ENCODE measurements around the gene AMN. TPM values are rescaled to one million over a fixed set of nuclear protein-coding genes. Genes with fewer than 3 reads are reported as not detected.

AMN gene
- total RNA-seq, 1 experiment from 2014 or later, result 70.7 TPM

- no peak for DNase-seq
- peaks cover 1% of the 10 kb centered on the region; the same call in 1 of the 2 replicates for H3K36me3 ChIP-seq (ENCODE audit: control insufficient read depth, insufficient read depth, low read length)
- ChIA-PET CTCF (no interaction called here), POLR2A (no interaction called here)
- TF ChIP-seq CTCF (IDR thresholded peaks at IDR 0.05; ENCODE audit: insufficient read depth in 1 of 2, low read depth in 1 of 2, low read length in 1 of 2, severe bottlenecking in 1 of 2, unreplicated experiment in 1 of 2), result no peak
- no peak overlapping the region for H3K4me3 Mint-ChIP-seq (ENCODE audit: unreplicated experiment)
- H3K27me3 Mint-ChIP-seq (ENCODE audit: insufficient read depth, unreplicated experiment), result no peaks in the 10 kb centered on the region
- no peaks in the 10 kb centered on the region for H3K9me3 Mint-ChIP-seq (ENCODE audit: unreplicated experiment)
- no peaks in the 10 kb centered on the region for H3K9me3 ChIP-seq
- H3K4me1 ChIP-seq, result no peaks in the 10 kb centered on the region
- no peak overlapping the region for H3K4me3 ChIP-seq (ENCODE audit: low read depth, low read length)
- peaks cover 38% of the 10 kb centered on the region for H3K36me3 Mint-ChIP-seq (ENCODE audit: insufficient read depth, unreplicated experiment)
- no TSS peak for BruUV-seq (replicated peaks)
- intact Hi-C loops (cut with micrococcal nuclease; ENCODE audit: unreplicated experiment), result no loop called here
- H3K27ac Mint-ChIP-seq (ENCODE audit: unreplicated experiment), result no peak overlapping the region
- H3K4me1 Mint-ChIP-seq (ENCODE audit: low read depth, unreplicated experiment), result no peaks in the 10 kb centered on the region
- H3K27me3 ChIP-seq (replicated peaks; ENCODE audit: control insufficient read depth, insufficient read depth, low read length), result no peaks in the 10 kb centered on the region
These were observed 25.0 kb downstream of the AMN start for GRCh38 chr14:102947321-102948103.

GRCh38 chr14:102948698-102949061 lies 26.2 kb downstream of the AMN start:
- Mint-ChIP-seq H3K27ac (ENCODE audit: unreplicated experiment) (no peak overlapping the region), H3K27me3 (ENCODE audit: insufficient read depth, unreplicated experiment) (no peaks in the 10 kb centered on the region), H3K4me3 (ENCODE audit: unreplicated experiment) (no peak overlapping the region), H3K4me1 (ENCODE audit: low read depth, unreplicated experiment) (no peaks in the 10 kb centered on the region), H3K9me3 (ENCODE audit: unreplicated experiment) (no peaks in the 10 kb centered on the region), H3K36me3 (ENCODE audit: insufficient read depth, unreplicated experiment) (peaks cover 31% of the 10 kb centered on the region)
- Histone ChIP-seq H3K9me3 (no peaks in the 10 kb centered on the region), H3K4me3 (ENCODE audit: low read depth, low read length) (no peak overlapping the region), H3K27me3 (replicated peaks; ENCODE audit: control insufficient read depth, insufficient read depth, low read length) (no peaks in the 10 kb centered on the region), H3K36me3 (ENCODE audit: control insufficient read depth, insufficient read depth, low read length) (peaks cover 1% of the 10 kb centered on the region; the same call in 1 of the 2 replicates), H3K4me1 (no peaks in the 10 kb centered on the region)
- DNase-seq, result no peak
- BruUV-seq (replicated peaks), result no TSS peak
- ChIA-PET CTCF (no interaction called here), POLR2A (no interaction called here)
- intact Hi-C loops (cut with micrococcal nuclease; ENCODE audit: unreplicated experiment), result no loop called here
- no peak for TF ChIP-seq CTCF (IDR thresholded peaks at IDR 0.05; ENCODE audit: insufficient read depth in 1 of 2, low read depth in 1 of 2, low read length in 1 of 2, severe bottlenecking in 1 of 2, unreplicated experiment in 1 of 2)

- no peak overlapping the region for H3K4me3 ChIP-seq (ENCODE audit: low read depth, low read length)
- no peaks in the 10 kb centered on the region for H3K4me1 ChIP-seq
- Mint-ChIP-seq H3K4me1 (ENCODE audit: low read depth, unreplicated experiment) (no peaks in the 10 kb centered on the region), H3K27me3 (ENCODE audit: insufficient read depth, unreplicated experiment) (no peaks in the 10 kb centered on the region), H3K9me3 (ENCODE audit: unreplicated experiment) (no peaks in the 10 kb centered on the region), H3K36me3 (ENCODE audit: insufficient read depth, unreplicated experiment) (peaks cover 26% of the 10 kb centered on the region), H3K4me3 (ENCODE audit: unreplicated experiment) (no peak overlapping the region), H3K27ac (ENCODE audit: unreplicated experiment) (no peak overlapping the region)
- no peak for TF ChIP-seq CTCF (IDR thresholded peaks at IDR 0.05; ENCODE audit: insufficient read depth in 1 of 2, low read depth in 1 of 2, low read length in 1 of 2, severe bottlenecking in 1 of 2, unreplicated experiment in 1 of 2)
- H3K36me3 ChIP-seq (ENCODE audit: control insufficient read depth, insufficient read depth, low read length), result peaks cover 3% of the 10 kb centered on the region; the same call in 1 of the 2 replicates
- no peak for DNase-seq
- H3K9me3 ChIP-seq, result no peaks in the 10 kb centered on the region
- CTCF ChIA-PET, result no interaction called here
- intact Hi-C loops (cut with micrococcal nuclease; ENCODE audit: unreplicated experiment), result no loop called here
- no peaks in the 10 kb centered on the region for H3K27me3 ChIP-seq (replicated peaks; ENCODE audit: control insufficient read depth, insufficient read depth, low read length)
- no TSS peak for BruUV-seq (replicated peaks)
- POLR2A ChIA-PET, result no interaction called here
These were observed 26.8 kb downstream of the AMN start for GRCh38 chr14:102949062-102949800.
